ENCODE data around the gene SRRM5. TPM values are rescaled to one million over a fixed set of nuclear protein-coding genes. Genes with fewer than 3 reads are reported as not detected.

The SRRM5 gene
- total and polyA plus RNA-seq, 2 experiments from 2014 or later: 0.08 TPM; not detected in 1

DNA sequence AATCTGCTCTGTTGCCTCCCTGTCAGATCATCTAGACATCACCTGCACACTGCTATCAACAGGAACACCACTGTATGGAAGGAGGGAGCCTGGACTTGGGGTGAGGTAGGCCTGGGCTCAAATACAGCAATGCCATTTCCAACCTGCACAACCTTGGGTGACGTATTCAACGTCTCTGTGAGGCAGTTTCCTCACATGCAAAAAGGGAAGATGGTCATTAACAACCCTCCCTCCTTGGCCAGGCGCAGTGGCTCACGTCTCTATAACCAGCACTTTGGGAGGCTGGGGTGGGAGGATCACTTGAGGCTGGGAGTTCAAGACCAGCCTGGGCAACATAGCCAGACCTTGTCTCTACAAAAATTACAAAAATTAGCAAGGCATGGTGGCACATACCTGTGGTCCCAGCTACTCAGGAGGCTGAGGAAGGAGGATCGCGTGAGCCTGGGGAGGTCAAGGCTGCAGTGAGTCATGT lies 49.6 kb upstream of the SRRM5 start (continued):
- no peak for TF ChIP-seq EZH2phosphoT487 (IDR thresholded peaks at IDR 0.05; ENCODE audit: unreplicated experiment)
- TF ChIP-seq JUNB (IDR thresholded peaks at IDR 0.05; ENCODE audit: unreplicated experiment): no peak
- TF ChIP-seq STAT1 (IDR thresholded peaks at IDR 0.05; ENCODE audit: unreplicated experiment): no peak
- TF ChIP-seq, protein P1, sequence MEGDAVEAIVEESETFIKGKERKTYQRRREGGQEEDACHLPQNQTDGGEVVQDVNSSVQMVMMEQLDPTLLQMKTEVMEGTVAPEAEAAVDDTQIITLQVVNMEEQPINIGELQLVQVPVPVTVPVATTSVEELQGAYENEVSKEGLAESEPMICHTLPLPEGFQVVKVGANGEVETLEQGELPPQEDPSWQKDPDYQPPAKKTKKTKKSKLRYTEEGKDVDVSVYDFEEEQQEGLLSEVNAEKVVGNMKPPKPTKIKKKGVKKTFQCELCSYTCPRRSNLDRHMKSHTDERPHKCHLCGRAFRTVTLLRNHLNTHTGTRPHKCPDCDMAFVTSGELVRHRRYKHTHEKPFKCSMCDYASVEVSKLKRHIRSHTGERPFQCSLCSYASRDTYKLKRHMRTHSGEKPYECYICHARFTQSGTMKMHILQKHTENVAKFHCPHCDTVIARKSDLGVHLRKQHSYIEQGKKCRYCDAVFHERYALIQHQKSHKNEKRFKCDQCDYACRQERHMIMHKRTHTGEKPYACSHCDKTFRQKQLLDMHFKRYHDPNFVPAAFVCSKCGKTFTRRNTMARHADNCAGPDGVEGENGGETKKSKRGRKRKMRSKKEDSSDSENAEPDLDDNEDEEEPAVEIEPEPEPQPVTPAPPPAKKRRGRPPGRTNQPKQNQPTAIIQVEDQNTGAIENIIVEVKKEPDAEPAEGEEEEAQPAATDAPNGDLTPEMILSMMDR (conservative IDR thresholded peaks at IDR 0.05; ENCODE audit: low read depth in 2 of 2): no peak

DNA sequence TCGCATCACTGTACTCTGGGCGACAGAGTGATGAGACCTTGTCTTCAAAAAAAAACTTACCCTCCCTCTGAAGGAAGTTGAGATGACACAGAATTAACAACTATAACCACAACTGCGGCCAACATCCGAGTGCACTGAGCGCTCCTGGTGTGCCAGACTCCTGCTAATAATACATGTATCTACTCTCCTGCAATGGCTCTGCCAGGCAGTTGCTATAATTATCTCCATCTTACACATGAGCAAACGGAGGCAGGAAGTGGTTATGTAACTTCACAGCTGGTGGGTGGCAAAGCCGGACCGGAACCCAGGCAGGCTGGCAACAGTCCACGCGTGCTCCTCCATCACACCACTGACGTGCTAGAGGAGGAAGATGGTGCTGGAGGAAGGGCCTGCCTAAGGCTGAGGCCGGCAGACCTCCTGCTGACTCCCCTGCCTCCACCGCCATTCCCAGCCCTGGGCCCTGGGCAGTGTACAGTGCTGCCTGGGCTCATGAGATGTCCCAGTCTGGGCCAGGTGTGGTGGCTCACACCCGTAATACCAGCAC lies 49.1 kb upstream of the SRRM5 start:
- Histone ChIP-seq H3K27ac (ENCODE audit: low read depth) (no peak overlapping the region), H3K4me1 (ENCODE audit: insufficient read depth) (no peaks in the 10 kb centered on the region), H4K20me1 (replicated peaks; ENCODE audit: insufficient read depth) (no peaks in the 10 kb centered on the region; the same call in 1 of the 2 replicates), H2AFZ (no peak overlapping the region), H3K4me3 (no peak overlapping the region), H3F3A (replicated peaks; ENCODE audit: low read depth) (0 out of 2 replicates have a peak, but pooled peaks cover 5% of the 10 kb centered on the region), H3K79me2 (replicated peaks; ENCODE audit: insufficient read depth) (no peaks in the 10 kb centered on the region), H3K4me2 (no peak overlapping the region), H3K27me3 (ENCODE audit: insufficient read depth) (no peaks in the 10 kb centered on the region), H3K36me3 (ENCODE audit: insufficient read depth) (no peaks in the 10 kb centered on the region), H3K9me2 (ENCODE audit: insufficient read depth) (no peaks in the 10 kb centered on the region)
- Mint-ChIP-seq H3K4me3 (no peak overlapping the region), H3K27ac (no peak overlapping the region), H3K27me3 (ENCODE audit: insufficient read depth, low read depth, poor library complexity) (peaks cover 2% of the 10 kb centered on the region), H3K36me3 (ENCODE audit: low read depth) (peaks cover 23% of the 10 kb centered on the region), H3K9me3 (no peaks in the 10 kb centered on the region), H3K4me1 (no peaks in the 10 kb centered on the region)
- DNase-seq (ENCODE audit: low spot score) (no peak), ATAC-seq (no peak)
- TF ChIP-seq ZNF114 (CRISPR knock-in tag; IDR thresholded peaks at IDR 0.05) (no peak), ZNF331 (CRISPR knock-in tag; IDR thresholded peaks at IDR 0.05; ENCODE audit: low read depth) (no peak)

- Histone ChIP-seq H2AFZ (no peak overlapping the region), H3K9me2 (ENCODE audit: insufficient read depth) (no peaks in the 10 kb centered on the region), H3K27ac (ENCODE audit: low read depth) (no peak overlapping the region), H3K4me2 (no peak overlapping the region), H3K27me3 (ENCODE audit: insufficient read depth) (no peaks in the 10 kb centered on the region), H3K36me3 (ENCODE audit: insufficient read depth) (no peaks in the 10 kb centered on the region), H3K4me3 (no peak overlapping the region), H4K20me1 (replicated peaks; ENCODE audit: insufficient read depth) (no peaks in the 10 kb centered on the region; the same call in 1 of the 2 replicates), H3K4me1 (ENCODE audit: insufficient read depth) (no peaks in the 10 kb centered on the region), H3F3A (replicated peaks; ENCODE audit: low read depth) (0 out of 2 replicates have a peak, but pooled peaks cover 5% of the 10 kb centered on the region), H3K79me2 (replicated peaks; ENCODE audit: insufficient read depth) (no peaks in the 10 kb centered on the region)
- H3K27ac Mint-ChIP-seq: no peak overlapping the region
- H3K4me3 Mint-ChIP-seq: no peak overlapping the region
- H3K9me3 Mint-ChIP-seq: no peaks in the 10 kb centered on the region
- H3K36me3 Mint-ChIP-seq (ENCODE audit: low read depth): peaks cover 23% of the 10 kb centered on the region
- ATAC-seq (no peak), DNase-seq (ENCODE audit: low spot score) (no peak)
- no peaks in the 10 kb centered on the region for H3K4me1 Mint-ChIP-seq
- H3K27me3 Mint-ChIP-seq (ENCODE audit: insufficient read depth, low read depth, poor library complexity): peaks cover 2% of the 10 kb centered on the region
- TF ChIP-seq ZNF331 (CRISPR knock-in tag; IDR thresholded peaks at IDR 0.05; ENCODE audit: low read depth) (no peak), ZNF114 (CRISPR knock-in tag; IDR thresholded peaks at IDR 0.05) (no peak), ZNF462 (CRISPR knock-in tag; IDR thresholded peaks at IDR 0.05) (no peak), POLR2AphosphoS5 (IDR thresholded peaks at IDR 0.05; ENCODE audit: low read depth) (no peak), JUNB (IDR thresholded peaks at IDR 0.05; ENCODE audit: unreplicated experiment) (no peak)
- TF ChIP-seq, protein P2, sequence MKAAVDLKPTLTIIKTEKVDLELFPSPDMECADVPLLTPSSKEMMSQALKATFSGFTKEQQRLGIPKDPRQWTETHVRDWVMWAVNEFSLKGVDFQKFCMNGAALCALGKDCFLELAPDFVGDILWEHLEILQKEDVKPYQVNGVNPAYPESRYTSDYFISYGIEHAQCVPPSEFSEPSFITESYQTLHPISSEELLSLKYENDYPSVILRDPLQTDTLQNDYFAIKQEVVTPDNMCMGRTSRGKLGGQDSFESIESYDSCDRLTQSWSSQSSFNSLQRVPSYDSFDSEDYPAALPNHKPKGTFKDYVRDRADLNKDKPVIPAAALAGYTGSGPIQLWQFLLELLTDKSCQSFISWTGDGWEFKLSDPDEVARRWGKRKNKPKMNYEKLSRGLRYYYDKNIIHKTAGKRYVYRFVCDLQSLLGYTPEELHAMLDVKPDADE (IDR thresholded peaks at IDR 0.05): no peak
Observed at GRCh38 chr19:43563816-43564457, 48.0 kb upstream of the SRRM5 start.
